ENCODE data around the gene AOPEP. TPM values are rescaled to one million over a fixed set of nuclear protein-coding genes. Genes with fewer than 3 reads are reported as not detected.

Gene AOPEP
- total RNA-seq, 1 experiment from 2014 or later: 14.4 TPM

- H3K27me3 Mint-ChIP-seq (ENCODE audit: low read depth): no peaks in the 10 kb centered on the region
- H3K27ac Mint-ChIP-seq: no peak overlapping the region
- H3K36me3 Mint-ChIP-seq: peaks cover 5% of the 10 kb centered on the region; the same call in 1 of the 2 replicates
- H3K4me1 Mint-ChIP-seq: peaks cover 4% of the 10 kb centered on the region
- ChIA-PET POLR2A (no interaction called here), CTCF (interaction anchor here (1.3 to 6.9 kb wide), 8 partner anchors 12 to 70 kb away, joined by 3 to 128 read pairs (median 4); no protein-coding TSS in a partner anchor)
- DNase-seq (ENCODE audit: low spot score): no peak
- no peak for ATAC-seq
- H3K9me3 Mint-ChIP-seq: no peaks in the 10 kb centered on the region
- H3K4me3 Mint-ChIP-seq: no peak overlapping the region
- no peak for TF ChIP-seq ELF4 (CRISPR knock-in tag; IDR thresholded peaks at IDR 0.05; ENCODE audit: low read depth)
- no peak for TF ChIP-seq ZNF671 (CRISPR knock-in tag; IDR thresholded peaks at IDR 0.05)
- no peak for TF ChIP-seq ZNF416 (CRISPR knock-in tag; IDR thresholded peaks at IDR 0.05)
- no peak for TF ChIP-seq ZNF423 (CRISPR knock-in tag; IDR thresholded peaks at IDR 0.05)
- TF ChIP-seq FOXP4 (CRISPR knock-in tag; IDR thresholded peaks at IDR 0.05): no peak
- TF ChIP-seq, protein P1, sequence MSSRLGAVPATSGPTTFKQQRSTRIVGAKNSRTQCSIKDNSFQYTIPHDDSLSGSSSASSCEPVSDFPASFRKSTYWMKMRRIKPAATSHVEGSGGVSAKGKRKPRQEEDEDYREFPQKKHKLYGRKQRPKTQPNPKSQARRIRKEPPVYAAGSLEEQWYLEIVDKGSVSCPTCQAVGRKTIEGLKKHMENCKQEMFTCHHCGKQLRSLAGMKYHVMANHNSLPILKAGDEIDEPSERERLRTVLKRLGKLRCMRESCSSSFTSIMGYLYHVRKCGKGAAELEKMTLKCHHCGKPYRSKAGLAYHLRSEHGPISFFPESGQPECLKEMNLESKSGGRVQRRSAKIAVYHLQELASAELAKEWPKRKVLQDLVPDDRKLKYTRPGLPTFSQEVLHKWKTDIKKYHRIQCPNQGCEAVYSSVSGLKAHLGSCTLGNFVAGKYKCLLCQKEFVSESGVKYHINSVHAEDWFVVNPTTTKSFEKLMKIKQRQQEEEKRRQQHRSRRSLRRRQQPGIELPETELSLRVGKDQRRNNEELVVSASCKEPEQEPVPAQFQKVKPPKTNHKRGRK (CRISPR knock-in tag; IDR thresholded peaks at IDR 0.05; ENCODE audit: borderline replicate concordance): no peak
- TF ChIP-seq ZNF281 (CRISPR knock-in tag; IDR thresholded peaks at IDR 0.05): no peak
- TF ChIP-seq, protein P2, sequence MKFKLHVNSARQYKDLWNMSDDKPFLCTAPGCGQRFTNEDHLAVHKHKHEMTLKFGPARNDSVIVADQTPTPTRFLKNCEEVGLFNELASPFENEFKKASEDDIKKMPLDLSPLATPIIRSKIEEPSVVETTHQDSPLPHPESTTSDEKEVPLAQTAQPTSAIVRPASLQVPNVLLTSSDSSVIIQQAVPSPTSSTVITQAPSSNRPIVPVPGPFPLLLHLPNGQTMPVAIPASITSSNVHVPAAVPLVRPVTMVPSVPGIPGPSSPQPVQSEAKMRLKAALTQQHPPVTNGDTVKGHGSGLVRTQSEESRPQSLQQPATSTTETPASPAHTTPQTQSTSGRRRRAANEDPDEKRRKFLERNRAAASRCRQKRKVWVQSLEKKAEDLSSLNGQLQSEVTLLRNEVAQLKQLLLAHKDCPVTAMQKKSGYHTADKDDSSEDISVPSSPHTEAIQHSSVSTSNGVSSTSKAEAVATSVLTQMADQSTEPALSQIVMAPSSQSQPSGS (CRISPR knock-in tag; IDR thresholded peaks at IDR 0.05; ENCODE audit: borderline replicate concordance, low read depth): no peak
- TF ChIP-seq RELA (CRISPR knock-in tag; IDR thresholded peaks at IDR 0.05; ENCODE audit: borderline replicate concordance): no peak
- TF ChIP-seq AFF4 (CRISPR knock-in tag; IDR thresholded peaks at IDR 0.05; ENCODE audit: borderline replicate concordance): no peak
- TF ChIP-seq CREM (CRISPR knock-in tag; IDR thresholded peaks at IDR 0.05): no peak
- no peak for TF ChIP-seq CTCF (IDR thresholded peaks at IDR 0.05)
- no peak for TF ChIP-seq CREB1 (CRISPR knock-in tag; IDR thresholded peaks at IDR 0.05)
- TF ChIP-seq, protein P3, sequence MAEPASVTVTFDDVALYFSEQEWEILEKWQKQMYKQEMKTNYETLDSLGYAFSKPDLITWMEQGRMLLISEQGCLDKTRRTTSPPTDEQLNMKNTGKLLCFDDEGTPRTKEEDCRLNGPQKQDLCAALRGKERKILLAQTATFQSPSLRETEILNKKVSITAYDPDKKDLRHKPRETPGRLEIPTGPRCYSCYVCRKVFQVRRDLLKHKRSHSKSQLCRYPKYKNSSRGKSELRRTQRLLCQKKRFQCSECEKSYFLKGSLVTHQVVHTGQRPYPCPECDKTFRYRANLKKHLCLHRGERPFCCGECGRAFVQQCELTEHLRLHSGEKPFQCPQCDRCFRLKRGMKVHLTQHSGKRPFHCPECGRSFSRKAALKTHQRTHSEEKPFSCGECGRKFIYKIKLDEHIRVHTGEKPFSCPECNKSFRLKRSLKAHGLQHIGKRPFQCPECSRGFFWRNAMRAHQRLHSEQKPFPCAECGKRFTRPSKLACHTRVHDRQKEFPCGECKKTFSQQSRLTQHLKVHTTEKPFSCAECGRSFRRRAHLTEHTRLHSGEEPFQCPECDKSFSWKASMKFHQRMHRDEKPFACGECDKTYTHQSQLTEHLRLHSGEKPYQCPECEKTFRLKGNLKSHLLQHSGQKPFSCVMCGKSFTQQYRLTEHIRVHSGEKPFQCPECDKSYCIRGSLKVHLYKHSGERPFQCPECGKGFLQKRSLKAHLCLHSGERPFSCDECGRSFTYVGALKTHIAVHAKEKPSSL (CRISPR knock-in tag; conservative IDR thresholded peaks at IDR 0.05): no peak
- TF ChIP-seq, protein P4, sequence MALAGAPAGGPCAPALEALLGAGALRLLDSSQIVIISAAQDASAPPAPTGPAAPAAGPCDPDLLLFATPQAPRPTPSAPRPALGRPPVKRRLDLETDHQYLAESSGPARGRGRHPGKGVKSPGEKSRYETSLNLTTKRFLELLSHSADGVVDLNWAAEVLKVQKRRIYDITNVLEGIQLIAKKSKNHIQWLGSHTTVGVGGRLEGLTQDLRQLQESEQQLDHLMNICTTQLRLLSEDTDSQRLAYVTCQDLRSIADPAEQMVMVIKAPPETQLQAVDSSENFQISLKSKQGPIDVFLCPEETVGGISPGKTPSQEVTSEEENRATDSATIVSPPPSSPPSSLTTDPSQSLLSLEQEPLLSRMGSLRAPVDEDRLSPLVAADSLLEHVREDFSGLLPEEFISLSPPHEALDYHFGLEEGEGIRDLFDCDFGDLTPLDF (CRISPR knock-in tag; IDR thresholded peaks at IDR 0.05): no peak
- no peak for TF ChIP-seq JUN (CRISPR knock-in tag; IDR thresholded peaks at IDR 0.05)
- TF ChIP-seq, protein P5, sequence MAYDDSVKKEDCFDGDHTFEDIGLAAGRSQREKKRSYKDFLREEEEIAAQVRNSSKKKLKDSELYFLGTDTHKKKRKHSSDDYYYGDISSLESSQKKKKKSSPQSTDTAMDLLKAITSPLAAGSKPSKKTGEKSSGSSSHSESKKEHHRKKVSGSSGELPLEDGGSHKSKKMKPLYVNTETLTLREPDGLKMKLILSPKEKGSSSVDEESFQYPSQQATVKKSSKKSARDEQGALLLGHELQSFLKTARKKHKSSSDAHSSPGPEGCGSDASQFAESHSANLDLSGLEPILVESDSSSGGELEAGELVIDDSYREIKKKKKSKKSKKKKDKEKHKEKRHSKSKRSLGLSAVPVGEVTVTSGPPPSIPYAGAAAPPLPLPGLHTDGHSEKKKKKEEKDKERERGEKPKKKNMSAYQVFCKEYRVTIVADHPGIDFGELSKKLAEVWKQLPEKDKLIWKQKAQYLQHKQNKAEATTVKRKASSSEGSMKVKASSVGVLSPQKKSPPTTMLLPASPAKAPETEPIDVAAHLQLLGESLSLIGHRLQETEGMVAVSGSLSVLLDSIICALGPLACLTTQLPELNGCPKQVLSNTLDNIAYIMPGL (CRISPR knock-in tag; IDR thresholded peaks at IDR 0.05): no peak
- no peak for TF ChIP-seq FOXP1 (CRISPR knock-in tag; IDR thresholded peaks at IDR 0.05; ENCODE audit: borderline replicate concordance)
These were observed 388.6 kb downstream of the AOPEP start for GRCh38 chr9:95115104-95115503.

All from WTC11 (cell line).